Measurements from ENCODE around the gene TNS2. TPM values are rescaled to one million over a fixed set of nuclear protein-coding genes. Genes with fewer than 3 reads are reported as not detected.
A peak's percentile ranks its signal among the peaks of the same experiment; 100 is the strongest.

Gene TNS2
- total and polyA plus RNA-seq, 2 of the 13 experiments (the other 11 are each of a cell fraction or from before 2014, with no cell fraction given) = 8.9 to 20.4 TPM

- Histone ChIP-seq H3K27me3 (ENCODE audit: control insufficient read depth in 1 of 2, insufficient read depth in 2 of 2, low read length in 2 of 2) (no peaks in the 10 kb centered on the region), H3K4me1 (ENCODE audit: insufficient read depth, low read length) (peaks cover 56% of the 10 kb centered on the region), H3K4me2 (ENCODE audit: low read depth, low read length) (no peak overlapping the region), H3K9me3 (ENCODE audit: low read length) (no peaks in the 10 kb centered on the region), H3K27ac (ENCODE audit: extremely low read length, insufficient read depth, low read length) (no peak overlapping the region), H4K20me1 (ENCODE audit: insufficient read depth, low read length) (no peaks in the 10 kb centered on the region), H3K79me2 (ENCODE audit: insufficient read depth, low read length) (no peaks in the 10 kb centered on the region), H3K36me3 (replicated peaks in 1 of 2; ENCODE audit: control insufficient read depth in 1 of 2, insufficient read depth in 2 of 2, low read length in 2 of 2) (peaks cover 1 to 12% of the 10 kb centered on the region in 2 experiments; a peak in 2 of 5 replicates), H2AFZ (ENCODE audit: low read length) (no peak overlapping the region), H3K4me3 (replicated peaks in 1 of 3; ENCODE audit: insufficient read depth in 1 of 3, low read depth in 2 of 3, low read length in 3 of 3) (no peak overlapping the region), H3K9ac (ENCODE audit: insufficient read depth, low read depth, low read length) (no peak overlapping the region)
- intact Hi-C loops (cut with micrococcal nuclease; ENCODE audit: unreplicated experiment) = no loop called here
- DNase-seq (ENCODE audit: low spot score) (no peak), FAIRE-seq (no peak), ATAC-seq (no peak)
- ChIA-PET CTCF (ENCODE audit: low intra/inter-chr PET ratio, low total read pairs) (no interaction called here), POLR2A (no interaction called here)
- WGBS (ENCODE audit: low lambda C conversion rate) = 74% methylated on average over 11 of the region's 11 CpGs
- BruUV-seq (replicated peaks) = no TSS peak
- in situ Hi-C loops (cut with HindIII; ENCODE audit: extremely low pct_ligation_motif_present, low pct_unique_long_range_greater_than_20kb) = no loop called here
- TF ChIP-seq ZNF839 (CRISPR knock-in tag; IDR thresholded peaks at IDR 0.05; ENCODE audit: borderline replicate concordance) = no peak
- 0 out of 2 replicates have a peak, but pooled peaks have one; percentile 16 for TF ChIP-seq TAF1 (CRISPR knock-in tag; IDR thresholded peaks at IDR 0.05)
- TF ChIP-seq ZNF687 (CRISPR knock-in tag; IDR thresholded peaks at IDR 0.05) = peak; percentile 43; the same call in 1 of the 2 replicates
- TF ChIP-seq ZBTB33 (CRISPR knock-in tag; IDR thresholded peaks at IDR 0.05) = peak; percentile 65
- 0 out of 2 replicates have a peak, but pooled peaks have one; percentile 36 for TF ChIP-seq NR2C2 (CRISPR knock-in tag; IDR thresholded peaks at IDR 0.05; ENCODE audit: borderline replicate concordance)
- no peak for TF ChIP-seq NFYB (CRISPR knock-in tag; IDR thresholded peaks at IDR 0.05)
- peak; percentile 24 for TF ChIP-seq XRCC5 (optimal IDR thresholded peaks at IDR 0.05; ENCODE audit: low read length)
- 0 out of 2 replicates have a peak, but pooled peaks have one; percentile 18 for TF ChIP-seq TCF7 (IDR thresholded peaks at IDR 0.05; ENCODE audit: low read depth)
- TF ChIP-seq MTA1 (CRISPR knock-in tag; IDR thresholded peaks at IDR 0.05; ENCODE audit: borderline replicate concordance) = no peak
- no peak for TF ChIP-seq FOXO1 (CRISPR knock-in tag; IDR thresholded peaks at IDR 0.05)
- TF ChIP-seq BRCA1 (CRISPR knock-in tag; IDR thresholded peaks at IDR 0.05) = no peak
- no peak for TF ChIP-seq HDAC2 (CRISPR knock-in tag; IDR thresholded peaks at IDR 0.05)
- TF ChIP-seq MNT (IDR thresholded peaks at IDR 0.05) = no peak
- TF ChIP-seq ZNF644 (CRISPR knock-in tag; IDR thresholded peaks at IDR 0.05; ENCODE audit: low read depth) = 0 out of 2 replicates have a peak, but pooled peaks have one; percentile 25
- TF ChIP-seq ZMYM4 (CRISPR knock-in tag; IDR thresholded peaks at IDR 0.05) = peak; percentile 42; the same call in 1 of the 2 replicates
- no peak for TF ChIP-seq ATF4 (CRISPR knock-in tag; IDR thresholded peaks at IDR 0.05)
Measured at GRCh38 chr12:53074283-53074998, 24.6 kb downstream of the TNS2 start.

Data from HepG2 (cell line).